ENCODE measurements around the gene DNAJC1. TPM values are rescaled to one million over a fixed set of nuclear protein-coding genes. Genes with fewer than 3 reads are reported as not detected.

Gene DNAJC1
- total RNA-seq, 1 donor from 2014 or later: 22.8 TPM

- no peak for TF ChIP-seq CTCF (conservative IDR thresholded peaks at IDR 0.05; ENCODE audit: low read depth, low read length)
- no peak overlapping the region for H3K4me3 ChIP-seq (ENCODE audit: low read depth, low read length)
These were observed 196.3 kb downstream of the DNAJC1 start for GRCh38 chr10:21807180-21807579.

GRCh38 chr10:21803374-21803773 lies 200.2 kb downstream of the DNAJC1 start:
- TF ChIP-seq CTCF (conservative IDR thresholded peaks at IDR 0.05; ENCODE audit: low read depth, low read length): no peak
- DNase-seq (ENCODE audit: low read depth): no peak
- no peak overlapping the region for H3K4me3 ChIP-seq (ENCODE audit: low read depth, low read length)

More at GRCh38 chr10:21807180-21807579, 196.3 kb downstream of the DNAJC1 start:
- no peak for DNase-seq (ENCODE audit: low read depth)

GRCh38 chr10:21801609-21802008 lies 201.9 kb downstream of the DNAJC1 start:
- no peak overlapping the region for H3K4me3 ChIP-seq (ENCODE audit: low read depth, low read length)
- TF ChIP-seq CTCF (conservative IDR thresholded peaks at IDR 0.05; ENCODE audit: low read depth, low read length): no peak
- DNase-seq (ENCODE audit: low read depth): no peak

- TF ChIP-seq CTCF (conservative IDR thresholded peaks at IDR 0.05; ENCODE audit: low read depth, low read length): no peak
- DNase-seq (ENCODE audit: low read depth): no peak
- no peak overlapping the region for H3K4me3 ChIP-seq (ENCODE audit: low read depth, low read length)
These were observed 205.4 kb downstream of the DNAJC1 start for GRCh38 chr10:21797984-21798765.

- no peak for DNase-seq (ENCODE audit: low read depth)
- no peak overlapping the region for H3K4me3 ChIP-seq (ENCODE audit: low read depth, low read length)
- TF ChIP-seq CTCF (conservative IDR thresholded peaks at IDR 0.05; ENCODE audit: low read depth, low read length): no peak
These were observed 206.0 kb downstream of the DNAJC1 start for GRCh38 chr10:21797533-21797932.

GRCh38 chr10:21791276-21791675 lies 212.3 kb downstream of the DNAJC1 start:
- TF ChIP-seq CTCF (conservative IDR thresholded peaks at IDR 0.05; ENCODE audit: low read depth, low read length): no peak
- DNase-seq (ENCODE audit: low read depth): no peak
- H3K4me3 ChIP-seq (ENCODE audit: low read depth, low read length): no peak overlapping the region

GRCh38 chr10:21776883-21777282 lies 226.6 kb downstream of the DNAJC1 start:
- no peak for DNase-seq (ENCODE audit: low read depth)
- no peak overlapping the region for H3K4me3 ChIP-seq (ENCODE audit: low read depth, low read length)
- no peak for TF ChIP-seq CTCF (conservative IDR thresholded peaks at IDR 0.05; ENCODE audit: low read depth, low read length)

All from epithelial cell of proximal tubule (primary cell).